ENCODE measurements around the gene ZFP62.

DNA sequence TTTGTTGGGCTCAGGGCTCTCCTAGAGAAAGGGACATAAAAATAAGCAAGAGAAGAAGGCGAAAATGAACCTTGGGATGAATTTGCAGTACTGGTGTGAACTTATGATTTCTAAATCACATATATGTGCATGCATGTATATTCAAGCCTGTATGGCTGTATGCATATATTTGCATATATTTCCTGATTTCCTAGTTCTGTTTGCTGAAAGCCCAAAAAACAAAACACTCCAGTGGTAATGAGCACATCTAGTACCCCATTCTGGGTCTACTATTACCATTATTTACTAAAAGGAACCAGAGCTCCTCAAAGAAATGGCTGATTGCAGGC is 7.3 kb downstream of the ZFP62 start:
- TF ChIP-seq POLR2AphosphoS5 (IDR thresholded peaks at IDR 0.05; ENCODE audit: borderline replicate concordance, low read depth, low read length) (no peak), EZH2 (IDR thresholded peaks at IDR 0.05) (no peak), FOXP2 (optimal IDR thresholded peaks at IDR 0.05; ENCODE audit: control extremely low read depth, extremely low read length, insufficient read depth) (no peak)

Measured in SK-N-MC (cell line).